ENCODE measurements around the gene SMIM43. TPM values are rescaled to one million over a fixed set of nuclear protein-coding genes. Genes with fewer than 3 reads are reported as not detected.

SMIM43 gene
- total RNA-seq: 0.40 TPM in 1 of 2 replicates, not detected in the other

DNA sequence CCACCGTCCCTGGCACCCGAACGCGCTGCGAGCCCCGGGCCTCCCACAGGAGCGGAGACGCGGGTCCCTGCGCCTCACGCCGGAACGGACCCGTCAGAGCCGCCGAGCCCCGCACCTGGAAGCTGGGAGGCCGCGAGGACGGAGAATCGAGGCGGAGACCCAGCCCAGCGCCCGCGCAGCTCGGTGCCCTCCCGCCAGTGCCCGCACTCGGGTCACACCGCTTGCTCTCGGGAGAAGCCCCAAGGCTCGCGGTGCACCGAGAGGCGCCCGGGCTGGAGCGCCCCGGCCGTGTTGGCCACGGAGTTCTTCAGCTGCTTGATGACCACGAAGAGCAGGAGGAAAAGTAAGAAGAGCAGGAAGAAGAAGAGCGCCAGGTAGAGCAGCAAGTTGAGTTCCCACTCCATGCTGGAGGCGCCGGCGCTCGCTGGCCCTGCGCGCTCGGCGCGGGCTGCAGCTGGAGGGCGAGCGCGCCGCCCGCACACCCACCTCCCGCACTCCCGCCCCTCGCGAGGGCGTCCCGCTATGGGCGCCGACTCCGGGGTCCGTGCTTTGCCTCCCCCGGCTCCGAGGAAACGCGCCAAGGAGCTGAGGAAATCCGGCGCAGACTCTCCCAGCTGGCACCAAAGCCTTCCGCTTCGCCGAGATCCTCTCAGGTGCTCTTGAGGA, at the start of gene SMIM43:
SMIM43 (minus strand) TSS at position 463 of the 666 bp plus-strand sequence; CDS start at position 404, 59 bp downstream.

DNA sequence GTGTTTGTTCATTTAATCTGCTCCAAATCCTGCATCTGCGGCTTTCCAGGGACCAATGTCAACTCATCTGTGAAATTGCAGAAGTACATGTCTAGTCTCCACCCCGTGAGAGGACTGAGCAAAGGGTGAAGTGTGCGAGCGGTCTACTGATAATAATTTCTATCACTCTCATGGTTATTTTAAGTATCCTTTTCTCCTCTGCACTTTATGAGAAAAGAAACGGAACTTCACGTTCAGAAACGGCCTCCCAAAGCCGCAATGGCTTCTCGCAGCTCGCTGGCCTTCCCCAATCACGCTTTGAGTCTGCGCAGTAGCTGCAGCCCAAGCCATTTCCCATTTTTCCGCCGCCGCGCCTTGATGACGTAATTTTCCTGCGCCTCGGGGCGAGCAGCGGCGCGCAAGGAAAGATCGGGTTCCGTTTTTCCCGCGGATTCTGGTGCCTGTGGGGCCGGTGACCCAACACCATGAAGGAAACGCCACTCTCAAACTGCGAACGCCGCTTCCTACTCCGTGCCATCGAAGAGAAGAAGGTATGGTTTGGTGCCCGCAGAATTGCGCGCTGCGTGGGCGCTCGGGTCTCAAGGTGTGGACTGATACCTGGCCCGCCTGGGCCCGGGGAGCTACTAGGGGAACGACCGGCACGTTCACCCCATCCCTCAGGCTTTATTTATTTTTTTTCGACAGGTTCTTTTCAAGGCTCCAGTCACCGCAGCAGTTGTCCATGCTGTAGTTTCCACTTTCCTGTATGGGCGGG, 36.2 kb upstream of the SMIM43 start, which contains the start of gene EXOSC9:
EXOSC9 (plus strand) TSS at position 363 of the 754 bp plus-strand sequence; CDS start at position 465, 102 bp downstream.

Other genes with a start within 250 kb of the SMIM43 start
- 689 and 725 TPM in 2 replicates for gene ANXA5, start 68.2 kb downstream of the SMIM43 start, total RNA-seq
- gene EXOSC9, start 36.2 kb upstream of the SMIM43 start, total RNA-seq: 61.8 and 65.7 TPM in 2 replicates
- 95.9 and 174 TPM in 2 replicates for gene CCNA2, start 58.7 kb upstream of the SMIM43 start, total RNA-seq
- 23.5 and 35.0 TPM in 2 replicates for gene BBS7, start 105.3 kb upstream of the SMIM43 start, total RNA-seq
- gene TRPC3, start 186.9 kb upstream of the SMIM43 start, total RNA-seq: under 0.01 TPM in 1 of 2 replicates, not detected in the other

All from thoracic aorta endothelial cell (primary cell).